ENCODE results near the gene SLC39A11.
"Not testable (repeated sequence)": the region's sequence is repeated elsewhere in the genome, so short reads cannot be mapped to it uniquely, and the experiment has no call there.

Gene SLC39A11

DNA sequence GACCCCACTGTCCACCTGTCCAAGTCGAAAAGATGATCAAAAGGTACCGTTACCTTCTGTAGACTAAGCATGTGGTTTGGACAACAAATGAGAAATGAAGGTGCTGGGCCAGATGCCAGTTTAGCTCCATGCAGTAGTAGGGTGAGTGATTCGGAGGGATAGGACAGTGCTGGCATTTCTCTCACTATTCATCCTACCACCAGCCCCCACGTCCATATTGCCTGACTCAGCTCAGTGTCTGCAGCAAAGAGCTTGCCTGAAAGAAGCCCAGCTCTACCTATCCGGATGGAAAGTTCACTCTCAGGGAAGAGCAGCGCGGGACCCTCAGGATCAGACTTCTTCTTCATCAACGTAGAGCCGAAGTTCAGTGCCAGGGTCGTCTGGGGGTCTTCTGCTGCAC, 145.0 kb downstream of the SLC39A11 start:
- Histone ChIP-seq H3K27me3 (ENCODE audit: insufficient read depth, low read length) (no peaks in the 10 kb centered on the region), H3K4me1 (ENCODE audit: insufficient read depth, low read length) (peaks cover 40% of the 10 kb centered on the region), H3K9me3 (ENCODE audit: low read length) (peaks cover 1% of the 10 kb centered on the region), H3K4me3 (ENCODE audit: low read length) (no peak overlapping the region), H2AFZ (ENCODE audit: low read depth, low read length) (no peak overlapping the region), H3K36me3 (ENCODE audit: insufficient read depth, low read length) (no peaks in the 10 kb centered on the region)

DNA sequence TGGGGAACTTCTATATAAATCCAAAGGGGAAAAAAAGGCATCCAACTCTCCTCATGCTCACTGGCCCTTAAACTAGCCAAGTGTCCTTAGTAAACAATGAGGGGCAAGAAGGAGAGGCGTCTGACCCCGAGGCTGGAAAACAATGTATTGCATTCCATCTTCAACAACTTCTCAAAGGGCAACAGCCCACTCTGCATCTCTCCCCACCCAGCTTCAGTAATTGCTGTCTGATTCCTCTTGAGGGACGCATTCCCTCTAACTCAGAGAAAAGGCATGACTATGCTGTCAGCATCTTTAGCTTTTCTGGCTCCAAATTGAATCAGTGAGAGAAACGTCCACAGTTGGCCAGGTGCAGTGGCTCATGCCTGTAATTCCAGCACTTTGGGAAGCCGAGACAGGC, 145.8 kb downstream of the SLC39A11 start:
- Histone ChIP-seq H2AFZ (ENCODE audit: low read depth, low read length) (no peak overlapping the region), H3K4me3 (ENCODE audit: low read length) (no peak overlapping the region), H3K9me3 (ENCODE audit: low read length) (peaks cover 1% of the 10 kb centered on the region), H3K36me3 (ENCODE audit: insufficient read depth, low read length) (no peaks in the 10 kb centered on the region), H3K27me3 (ENCODE audit: insufficient read depth, low read length) (no peaks in the 10 kb centered on the region), H3K4me1 (ENCODE audit: insufficient read depth, low read length) (peaks cover 37% of the 10 kb centered on the region)

DNA sequence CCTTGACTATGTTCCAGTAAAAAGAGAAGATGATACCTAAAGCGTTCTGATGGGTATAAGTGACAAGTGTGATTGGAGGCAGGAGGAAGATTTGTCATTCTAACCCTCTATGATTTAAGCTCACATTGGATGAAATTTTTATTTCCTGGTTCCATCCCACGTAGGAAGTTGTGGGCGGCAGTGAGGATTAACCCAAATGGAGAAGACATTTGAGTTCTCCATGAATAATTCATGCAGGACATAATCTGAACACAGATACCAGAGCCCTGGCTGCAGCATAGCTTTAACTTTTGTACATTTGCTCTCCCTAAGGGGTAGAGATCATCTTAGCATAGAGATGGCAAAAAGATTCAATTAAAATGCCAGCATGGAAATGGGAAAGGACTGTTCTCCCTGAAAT, 146.3 kb downstream of the SLC39A11 start:
- Histone ChIP-seq H3K27me3 (ENCODE audit: insufficient read depth, low read length) (no peaks in the 10 kb centered on the region), H3K9me3 (ENCODE audit: low read length) (peaks cover 1% of the 10 kb centered on the region), H3K4me3 (ENCODE audit: low read length) (no peak overlapping the region), H2AFZ (ENCODE audit: low read depth, low read length) (no peak overlapping the region), H3K36me3 (ENCODE audit: insufficient read depth, low read length) (no peaks in the 10 kb centered on the region), H3K4me1 (ENCODE audit: insufficient read depth, low read length) (peaks cover 37% of the 10 kb centered on the region)

DNA sequence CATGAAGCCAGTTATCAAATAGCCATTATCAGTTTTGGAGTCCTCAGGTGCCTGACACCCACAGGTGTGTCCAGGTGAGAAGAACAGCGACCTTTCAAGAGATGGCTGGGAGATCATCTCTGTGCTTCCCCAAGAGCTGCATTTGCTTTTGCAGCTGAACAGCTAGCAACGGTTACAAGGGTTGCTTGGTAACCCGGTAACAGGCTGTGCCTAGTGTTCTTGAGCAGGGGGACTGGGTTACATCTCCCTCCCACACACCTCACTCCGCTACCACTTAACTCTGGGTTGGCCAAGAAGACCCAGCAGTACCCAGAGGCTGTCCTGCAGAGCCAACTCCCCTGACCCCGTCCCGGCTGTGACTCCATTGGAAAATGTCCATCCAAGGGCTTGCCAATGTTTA, 147.0 kb downstream of the SLC39A11 start:
- Histone ChIP-seq H3K4me3 (ENCODE audit: low read length) (no peak overlapping the region), H3K36me3 (ENCODE audit: insufficient read depth, low read length) (no peaks in the 10 kb centered on the region)

DNA sequence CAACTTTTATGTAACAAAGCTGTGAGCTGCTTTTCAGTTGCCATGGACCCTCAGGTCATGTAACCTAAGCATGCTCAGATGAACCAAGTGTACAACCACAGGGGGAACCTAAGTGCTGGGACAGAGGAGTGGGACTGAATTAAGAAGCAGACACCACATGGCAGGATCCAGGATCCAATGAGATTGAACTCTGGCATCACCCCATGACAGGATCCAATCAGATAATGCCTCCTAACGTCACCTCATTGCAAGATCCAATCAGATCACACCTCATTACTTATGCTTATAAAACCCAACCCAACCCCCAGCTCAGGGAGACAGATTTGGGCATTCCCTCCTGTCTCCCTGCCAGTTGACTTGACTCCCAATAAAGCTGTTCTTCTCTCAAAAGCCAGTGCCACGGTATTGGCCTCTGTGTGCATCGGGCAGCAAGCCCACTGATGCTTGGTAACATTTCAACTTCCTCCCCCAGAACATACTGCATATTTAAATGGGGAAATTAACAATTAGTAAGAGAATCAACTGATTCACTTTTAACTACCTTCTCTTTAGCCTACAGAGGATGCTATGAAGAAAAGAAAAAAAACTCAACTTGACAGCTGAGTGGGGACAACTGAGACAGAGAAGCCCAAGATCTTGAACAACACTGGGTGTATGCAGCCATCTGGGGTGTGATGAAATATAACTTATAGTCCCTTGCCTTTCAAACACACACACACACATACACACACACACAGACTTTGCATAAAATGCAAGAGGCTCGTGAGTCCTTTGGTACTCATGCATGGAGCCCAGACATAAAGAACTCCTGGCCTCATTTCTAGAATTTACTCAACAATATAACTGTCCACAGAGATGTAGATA, 148.4 kb downstream of the SLC39A11 start:
- H3K4me3 ChIP-seq (ENCODE audit: low read length), result no peak overlapping the region
- no peak overlapping the region for H2AFZ ChIP-seq (ENCODE audit: low read depth, low read length)
- H3K4me1 ChIP-seq (ENCODE audit: insufficient read depth, low read length), result peaks cover 30% of the 10 kb centered on the region
- H3K27me3 ChIP-seq (ENCODE audit: insufficient read depth, low read length), result no peaks in the 10 kb centered on the region
- no peaks in the 10 kb centered on the region for H3K36me3 ChIP-seq (ENCODE audit: insufficient read depth, low read length)
- H3K9me3 ChIP-seq (ENCODE audit: low read length), result peaks cover 1% of the 10 kb centered on the region

More for the DNA sequence above, 147.0 kb downstream of the SLC39A11 start:
- no peak overlapping the region for H2AFZ ChIP-seq (ENCODE audit: low read depth, low read length)
- peaks cover 35% of the 10 kb centered on the region for H3K4me1 ChIP-seq (ENCODE audit: insufficient read depth, low read length)
- H3K9me3 ChIP-seq (ENCODE audit: low read length), result peaks cover 1% of the 10 kb centered on the region
- no peaks in the 10 kb centered on the region for H3K27me3 ChIP-seq (ENCODE audit: insufficient read depth, low read length)

DNA sequence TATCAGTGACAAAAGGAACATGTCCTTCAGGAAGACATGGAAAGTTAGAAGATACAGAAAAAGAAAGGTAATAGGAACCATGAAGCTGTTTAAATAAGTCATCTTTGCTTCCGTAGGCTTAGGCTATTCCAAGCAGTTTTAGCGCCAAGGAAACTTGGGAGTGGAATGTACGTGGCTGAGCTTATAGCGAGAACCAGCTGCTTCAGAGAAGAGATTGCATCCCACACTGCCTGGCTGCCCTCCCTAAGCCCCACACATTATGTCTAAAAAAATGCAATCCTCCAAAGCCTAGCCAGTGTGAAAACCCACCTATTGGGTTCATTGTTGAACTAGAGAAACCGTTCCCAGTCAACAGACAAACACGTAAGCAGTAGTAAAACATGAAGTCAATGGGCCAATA, 149.9 kb downstream of the SLC39A11 start:
- H3K4me1 ChIP-seq (ENCODE audit: insufficient read depth, low read length), result peaks cover 30% of the 10 kb centered on the region
- H3K4me3 ChIP-seq (ENCODE audit: low read length), result no peak overlapping the region
- no peaks in the 10 kb centered on the region for H3K9me3 ChIP-seq (ENCODE audit: low read length)

DNA sequence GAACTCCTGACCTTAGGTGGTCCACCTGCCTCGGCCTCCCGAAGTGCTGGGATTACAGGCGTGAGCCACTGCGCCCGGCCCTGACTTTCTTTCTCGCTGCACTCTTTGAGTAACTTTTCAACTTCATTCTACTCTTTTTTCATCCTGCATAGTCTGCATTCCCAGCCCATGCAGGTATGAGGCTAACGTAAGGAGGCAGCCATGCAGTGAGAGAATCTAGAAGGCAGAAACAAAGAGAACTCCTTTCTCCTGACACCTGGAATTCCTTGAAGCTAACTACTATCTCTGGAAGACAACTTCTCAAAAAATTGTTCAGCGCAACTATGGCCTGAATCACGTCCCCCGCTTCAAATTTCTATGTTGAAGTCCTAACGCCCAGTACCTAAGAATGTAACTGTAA, 152.0 kb downstream of the SLC39A11 start:
- no peak overlapping the region for H2AFZ ChIP-seq (ENCODE audit: low read depth, low read length)
- H3K4me1 ChIP-seq (ENCODE audit: insufficient read depth, low read length), result peaks cover 12% of the 10 kb centered on the region
- H3K4me3 ChIP-seq (ENCODE audit: low read length), result no peak overlapping the region
- H3K27me3 ChIP-seq (ENCODE audit: insufficient read depth, low read length), result no peaks in the 10 kb centered on the region
- no peaks in the 10 kb centered on the region for H3K36me3 ChIP-seq (ENCODE audit: insufficient read depth, low read length)
- no peaks in the 10 kb centered on the region for H3K9me3 ChIP-seq (ENCODE audit: low read length)

More for the DNA sequence above, 149.9 kb downstream of the SLC39A11 start:
- H3K27me3 ChIP-seq (ENCODE audit: insufficient read depth, low read length), result no peaks in the 10 kb centered on the region
- no peaks in the 10 kb centered on the region for H3K36me3 ChIP-seq (ENCODE audit: insufficient read depth, low read length)
- H2AFZ ChIP-seq (ENCODE audit: low read depth, low read length), result no peak overlapping the region

DNA sequence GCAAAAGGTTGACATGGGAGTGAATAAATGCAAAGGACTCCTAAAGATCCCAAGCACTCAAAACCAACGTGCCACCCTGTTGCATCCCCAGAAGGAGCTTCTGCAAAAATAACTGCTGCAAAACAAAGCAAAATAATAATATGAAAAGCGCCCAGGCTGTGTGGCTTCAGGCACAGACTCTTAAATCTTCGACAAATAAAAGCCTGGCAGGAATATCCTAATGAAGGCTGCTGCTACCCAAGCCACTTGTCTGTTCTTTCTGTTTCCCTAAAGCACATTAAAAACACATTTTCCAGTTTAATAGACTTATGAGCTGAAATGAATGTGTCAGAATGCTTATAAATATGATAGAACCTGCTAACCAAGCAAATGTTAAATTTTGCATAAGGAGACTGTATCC, 154.0 kb downstream of the SLC39A11 start:
- Histone ChIP-seq H3K9me3 (ENCODE audit: low read length) (no peaks in the 10 kb centered on the region), H3K4me1 (ENCODE audit: insufficient read depth, low read length) (no peaks in the 10 kb centered on the region), H3K36me3 (ENCODE audit: insufficient read depth, low read length) (no peaks in the 10 kb centered on the region), H2AFZ (ENCODE audit: low read depth, low read length) (no peak overlapping the region), H3K27me3 (ENCODE audit: insufficient read depth, low read length) (no peaks in the 10 kb centered on the region), H3K4me3 (ENCODE audit: low read length) (no peak overlapping the region)

DNA sequence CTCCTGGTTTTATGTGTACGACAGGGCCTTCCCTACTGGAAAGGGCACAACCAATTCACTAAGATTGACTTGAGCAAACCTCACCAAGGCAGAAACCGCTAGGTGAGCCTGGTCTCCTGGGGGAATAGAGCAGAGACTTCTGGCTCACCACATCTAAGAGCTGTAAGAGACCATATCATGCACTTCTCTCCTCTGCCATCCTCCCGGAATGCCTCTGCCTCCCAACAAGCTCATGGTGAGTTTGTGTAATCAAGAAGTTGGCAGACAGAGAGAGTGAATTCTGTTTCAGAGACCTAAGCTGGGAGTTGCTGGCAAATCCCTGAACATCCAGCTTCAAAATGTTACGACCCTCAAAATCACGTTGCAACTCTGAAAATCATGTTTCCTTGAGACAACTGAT, 154.8 kb downstream of the SLC39A11 start:
- no peaks in the 10 kb centered on the region for H3K9me3 ChIP-seq (ENCODE audit: low read length)
- no peak overlapping the region for H2AFZ ChIP-seq (ENCODE audit: low read depth, low read length)
- H3K4me3 ChIP-seq (ENCODE audit: low read length), result no peak overlapping the region
- no peaks in the 10 kb centered on the region for H3K4me1 ChIP-seq (ENCODE audit: insufficient read depth, low read length)
- no peaks in the 10 kb centered on the region for H3K36me3 ChIP-seq (ENCODE audit: insufficient read depth, low read length)
- no peaks in the 10 kb centered on the region for H3K27me3 ChIP-seq (ENCODE audit: insufficient read depth, low read length)

DNA sequence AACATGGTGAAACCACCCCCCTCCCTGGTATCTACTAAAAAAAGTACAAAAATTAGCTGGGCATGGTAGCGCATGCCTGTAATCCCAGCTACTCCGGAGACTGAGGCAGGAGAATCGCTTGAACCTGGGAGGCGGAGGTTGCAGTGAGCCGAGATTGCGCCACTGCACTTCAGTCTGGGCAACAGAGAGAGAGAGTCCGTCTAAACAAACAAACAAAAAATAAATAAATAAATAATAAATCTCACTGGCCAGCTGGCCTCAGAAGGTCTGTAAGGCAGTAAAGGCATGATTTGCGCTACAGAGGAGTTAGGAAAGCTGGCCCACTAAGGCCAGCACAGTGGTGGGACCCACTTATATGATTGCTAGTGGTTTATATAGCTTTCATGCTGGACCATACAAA, 155.2 kb downstream of the SLC39A11 start:
- not testable (repeated sequence) for H3K27me3 ChIP-seq (ENCODE audit: insufficient read depth, low read length); H3K9me3 ChIP-seq (ENCODE audit: low read length); H3K4me1 ChIP-seq (ENCODE audit: insufficient read depth, low read length); H3K4me3 ChIP-seq (ENCODE audit: low read length); H2AFZ ChIP-seq (ENCODE audit: low read depth, low read length); H3K36me3 ChIP-seq (ENCODE audit: insufficient read depth, low read length)

DNA sequence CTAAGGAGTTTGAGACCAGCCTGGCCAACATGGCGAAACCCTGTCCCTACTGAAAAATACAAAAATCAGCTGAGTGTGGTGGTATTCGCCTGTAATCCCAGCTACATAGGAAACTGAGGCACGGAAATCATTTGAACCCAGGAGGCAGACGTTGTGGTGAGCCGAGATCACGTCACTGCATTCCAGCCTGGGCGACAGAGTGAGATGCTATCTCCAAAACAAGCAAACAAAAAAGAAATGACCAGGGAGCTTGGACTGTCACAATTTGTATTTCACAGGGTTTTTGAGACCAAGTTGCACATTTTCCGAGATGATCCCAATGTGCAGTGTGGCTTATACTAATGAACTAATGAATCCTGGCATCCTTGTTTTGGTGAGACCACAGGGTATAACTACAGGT, 156.5 kb downstream of the SLC39A11 start:
- Histone ChIP-seq H3K9me3 (ENCODE audit: low read length) (no peaks in the 10 kb centered on the region), H2AFZ (ENCODE audit: low read depth, low read length) (no peak overlapping the region), H3K4me3 (ENCODE audit: low read length) (no peak overlapping the region), H3K27me3 (ENCODE audit: insufficient read depth, low read length) (no peaks in the 10 kb centered on the region), H3K4me1 (ENCODE audit: insufficient read depth, low read length) (no peaks in the 10 kb centered on the region), H3K36me3 (ENCODE audit: insufficient read depth, low read length) (no peaks in the 10 kb centered on the region)

DNA sequence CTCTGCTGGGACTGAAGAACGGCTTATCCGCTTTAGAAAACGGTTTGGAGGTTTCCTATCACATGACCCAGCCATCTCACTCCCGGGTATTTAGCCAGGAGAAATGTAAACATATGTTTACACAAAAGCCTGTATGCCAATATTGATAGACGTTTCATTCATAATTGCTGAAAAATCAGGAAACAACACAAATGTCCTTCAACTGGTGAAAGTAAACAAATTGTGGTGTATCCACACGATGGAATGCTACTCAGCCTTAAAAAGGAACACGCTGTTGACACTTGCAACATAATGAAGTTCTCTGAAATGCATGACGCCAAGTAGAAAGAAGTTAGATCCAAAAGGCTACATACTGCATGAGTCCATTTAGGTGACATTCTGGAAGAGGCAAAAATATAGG, 157.6 kb downstream of the SLC39A11 start:
- Histone ChIP-seq H3K36me3 (ENCODE audit: insufficient read depth, low read length) (no peaks in the 10 kb centered on the region), H3K9me3 (ENCODE audit: low read length) (no peaks in the 10 kb centered on the region), H3K4me1 (ENCODE audit: insufficient read depth, low read length) (peaks cover 7% of the 10 kb centered on the region), H2AFZ (ENCODE audit: low read depth, low read length) (no peak overlapping the region), H3K4me3 (ENCODE audit: low read length) (no peak overlapping the region), H3K27me3 (ENCODE audit: insufficient read depth, low read length) (no peaks in the 10 kb centered on the region)

DNA sequence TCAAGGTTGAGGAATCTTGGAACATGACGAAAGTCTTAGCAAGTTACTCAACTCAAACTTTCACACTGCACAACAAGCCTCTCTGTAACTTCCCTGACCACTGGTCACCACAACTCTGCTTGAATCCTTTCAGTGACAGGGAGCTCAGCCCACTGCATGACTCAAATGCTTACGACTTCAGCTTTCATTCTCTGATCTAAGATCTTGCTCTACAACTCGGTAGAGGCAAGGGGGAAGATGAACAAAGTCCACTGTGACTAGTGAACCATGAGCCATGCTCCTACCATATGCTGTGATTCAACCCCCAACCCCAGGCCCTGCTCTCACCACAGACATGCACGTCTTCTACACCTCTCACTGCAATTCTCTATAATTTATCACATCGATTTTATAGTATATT, 160.9 kb downstream of the SLC39A11 start:
- H3K36me3 ChIP-seq (ENCODE audit: insufficient read depth, low read length), result no peaks in the 10 kb centered on the region
- no peaks in the 10 kb centered on the region for H3K27me3 ChIP-seq (ENCODE audit: insufficient read depth, low read length)
- peaks cover 17% of the 10 kb centered on the region for H3K4me1 ChIP-seq (ENCODE audit: insufficient read depth, low read length)
- H3K4me3 ChIP-seq (ENCODE audit: low read length), result no peak overlapping the region
- H2AFZ ChIP-seq (ENCODE audit: low read depth, low read length), result no peak overlapping the region
- H3K9me3 ChIP-seq (ENCODE audit: low read length), result no peaks in the 10 kb centered on the region

DNA sequence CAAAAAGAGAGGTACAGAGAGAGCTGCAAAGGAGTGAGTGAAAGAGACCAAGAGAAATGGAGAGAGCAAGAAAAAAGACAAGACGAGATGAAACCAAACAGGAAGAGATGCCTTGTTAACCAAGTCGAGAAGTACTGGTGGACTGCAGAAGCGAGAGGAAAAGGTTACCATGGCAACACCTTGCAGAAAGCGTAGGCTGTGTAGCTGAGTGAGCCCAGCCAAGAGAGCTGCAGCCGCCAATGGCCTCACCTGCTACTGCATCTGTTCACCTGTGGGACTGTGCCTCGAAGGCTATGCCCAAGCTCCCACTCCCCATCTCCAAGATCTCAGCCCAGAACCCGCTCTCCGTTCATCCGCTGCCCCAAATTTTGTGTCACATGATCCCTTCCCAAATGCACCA, 161.3 kb downstream of the SLC39A11 start:
- H2AFZ ChIP-seq (ENCODE audit: low read depth, low read length), result no peak overlapping the region
- H3K9me3 ChIP-seq (ENCODE audit: low read length), result no peaks in the 10 kb centered on the region
- H3K4me3 ChIP-seq (ENCODE audit: low read length), result no peak overlapping the region
- H3K36me3 ChIP-seq (ENCODE audit: insufficient read depth, low read length), result no peaks in the 10 kb centered on the region
- H3K27me3 ChIP-seq (ENCODE audit: insufficient read depth, low read length), result no peaks in the 10 kb centered on the region
- H3K4me1 ChIP-seq (ENCODE audit: insufficient read depth, low read length), result peaks cover 17% of the 10 kb centered on the region

Measured in neuron (in vitro differentiated cells).